VCaP (cell line): ENCODE results near the gene GRB14.

Experiments
- H3K27ac ChIP-seq: fragments of 450-650 bp; 2 replicates; pipeline ENCODE4 v1.5.1; 2017
- CTCF ChIP-seq: fragments of 450-650 bp; conservative IDR thresholded peaks from 2 replicates; pipeline ENCODE4 v1.5.1; 2017; ENCODE audit warnings: mild to moderate bottlenecking, moderate library complexity

Gene GRB14

GRCh38 chr2:164514491-164514890, 106.8 kb downstream of the GRB14 start:
- TF ChIP-seq CTCF, result no peak
- no peak overlapping the region for H3K27ac ChIP-seq

GRCh38 chr2:164512871-164513270, 108.4 kb downstream of the GRB14 start:
- no peak overlapping the region for H3K27ac ChIP-seq
- no peak for TF ChIP-seq CTCF

DNA sequence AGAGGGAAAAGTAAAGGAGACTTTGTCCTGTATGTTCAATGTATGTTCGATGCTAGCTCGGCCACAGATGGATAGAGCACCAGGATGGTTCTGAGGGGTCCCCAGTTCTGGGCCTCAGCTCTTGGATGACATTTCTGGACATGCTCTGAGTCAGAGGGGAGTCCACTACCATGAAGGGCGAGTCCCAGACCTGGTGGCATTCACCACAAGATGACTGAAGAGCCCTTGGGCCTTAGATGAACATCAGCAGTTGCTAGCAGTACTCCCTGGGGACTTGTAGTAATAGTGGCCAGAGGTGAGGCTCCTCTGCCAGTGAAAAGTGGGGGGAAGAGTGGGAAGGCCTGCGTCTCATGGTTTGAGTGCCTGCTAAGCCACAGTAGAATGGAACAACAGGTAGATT, 109.5 kb downstream of the GRB14 start:
- no peak overlapping the region for H3K27ac ChIP-seq
- no peak for TF ChIP-seq CTCF

DNA sequence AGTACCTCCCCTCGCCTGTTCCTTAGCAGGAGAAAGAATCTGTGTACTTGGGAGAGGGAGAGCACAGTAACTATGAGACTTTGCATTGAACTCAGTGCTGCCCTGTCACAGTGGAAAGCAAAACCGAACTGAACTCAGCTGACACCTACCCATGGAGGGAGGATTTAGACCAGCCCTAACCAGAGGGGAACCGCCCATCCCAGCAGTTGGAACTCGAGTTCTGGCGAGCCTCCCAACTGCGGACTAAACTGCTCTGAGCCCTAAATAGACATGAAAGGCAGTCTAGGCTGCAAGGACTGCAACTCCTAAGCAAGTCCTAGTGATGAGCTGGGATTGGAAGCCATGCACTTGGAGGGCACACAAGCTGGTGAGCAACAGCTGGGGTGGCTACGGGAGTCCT, 110.4 kb downstream of the GRB14 start:
- no peak overlapping the region for H3K27ac ChIP-seq
- TF ChIP-seq CTCF, result no peak

- no peak for TF ChIP-seq CTCF
- H3K27ac ChIP-seq, result no peak overlapping the region
Observed at GRCh38 chr2:164509137-164509877, 112.0 kb downstream of the GRB14 start.

GRCh38 chr2:164504253-164504652, 117.0 kb downstream of the GRB14 start:
- no peak overlapping the region for H3K27ac ChIP-seq
- no peak; the same call in 1 of the 2 replicates for TF ChIP-seq CTCF

- no peak overlapping the region for H3K27ac ChIP-seq
- no peak for TF ChIP-seq CTCF
Observed at GRCh38 chr2:164498836-164499235, 122.4 kb downstream of the GRB14 start.
